Stomach (tissue), 9 donors: ENCODE results near the gene TMPRSS4. TPM values are rescaled to one million over a fixed set of nuclear protein-coding genes. Genes with fewer than 3 reads are reported as not detected.

Experiments
- DNase-seq, 2 donors: peaks; one replicate each; pipeline versions ENCODE4 v3.0.0 to v3.0.0-alpha.2; 2013 to 2019
- H3K27ac ChIP-seq, 5 donors: fragments of 200-600 bp in 4 of 5; sonication (generic) in 4 of 5; one replicate each; pipeline ENCODE4 v1.5.1; 2013 to 2019; ENCODE audit warnings: mild to moderate bottlenecking in 1 of 5, moderate library complexity in 1 of 5
- H3K27me3 ChIP-seq, 3 donors: fragments of 200-600 bp; sonication (generic); one replicate each; pipeline ENCODE4 v1.5.1; 2017 to 2019; ENCODE audit warnings: mixed run types in 1 of 3
- H3K36me3 ChIP-seq, 4 donors: fragments of 200-600 bp; sonication (generic); 1 replicate in 3 of 4; 2 replicates in 1 of 4; pipeline ENCODE4 v1.5.1; 2016 to 2019
- H3K4me1 ChIP-seq, 4 donors: fragments of 200-600 bp; sonication (generic); one replicate each; pipeline ENCODE4 v1.5.1; 2016 to 2019
- H3K4me3 ChIP-seq, 4 donors: fragments of 200-600 bp; sonication (generic) in 3 of 4; one replicate each; pipeline ENCODE4 v1.5.1; 2016 to 2019; ENCODE audit warnings: mild to moderate bottlenecking in 1 of 4
- H3K9me3 ChIP-seq, 4 donors: fragments of 200-600 bp; sonication (generic); one replicate each; pipeline ENCODE4 v1.5.1; 2016 to 2019
- EP300 ChIP-seq: sonication (generic); formaldehyde crosslinking; IDR thresholded peaks from one replicate; pipeline ENCODE4 v1.6.1; 2017; ENCODE audit warnings: antibody characterized with exemption
- POLR2A ChIP-seq, 4 donors: fragments of 450-650 bp; IDR thresholded peaks; one replicate each; pipeline ENCODE4 v1.6.1; 2016; ENCODE audit warnings: antibody characterized with exemption in 4 of 4, control low read depth in 2 of 4, mild to moderate bottlenecking in 1 of 4, moderate library complexity in 1 of 4
- POLR2AphosphoS5 ChIP-seq, 3 donors: sonication (generic); formaldehyde crosslinking; IDR thresholded peaks; one replicate each; pipeline ENCODE4 v1.6.1; 2016; ENCODE audit warnings: antibody characterized with exemption in 3 of 3
- WGBS, 5 donors: extraction: QIAGEN DNeasy Blood & Tissue Kit in 3 of 5; methylation state at CpG; one replicate each; pipeline versions ENCODE4 v1.1.5 to v1.1.7; 2013 to 2018; 5-methylcytosine and 5-hydroxymethylcytosine counted together
- intact Hi-C: fragments of 100-400 bp; cut with DNase I; formaldehyde crosslinking; loops from one replicate; pipeline ENCODE4 v1.15.1; 2023; ENCODE audit warnings: low total_unique reads
- polyA plus RNA-seq, 3 donors: library from polyadenylated mRNA; stranded (reverse); fragments of 200-250 nt; gene quantifications; one replicate each; pipeline ENCODE4 v1.2.3, GENCODE V29; 2013
- total RNA-seq, 5 donors: library from RNA; depleted of rRNA; stranded (reverse); fragments of >200 nt; gene quantifications; one replicate each; pipeline versions ENCODE4 v1.1.0 to v1.2.3, GENCODE V29; 2014 to 2016
- TF ChIP-seq, protein P1 (sequence below), 7 experiments: fragments of 450-650 bp in 4 of 7; fragments of 200-600 bp in 3 of 7; sonication (generic) in 3 of 7; IDR thresholded peaks; one replicate each; pipeline ENCODE4 v1.5.1; 2016 to 2019; ENCODE audit warnings: antibody characterized with exemption in 7 of 7, control low read depth in 2 of 7, mild to moderate bottlenecking in 1 of 7
- donor health status: healthy with polysubstance abuse.
- donor health status: Bipolar disorder and iron deficiency.
- donor health status: healthy.

Gene TMPRSS4
- total and polyA plus RNA-seq, 8 donors: 4.7 to 498 (median 18.1) TPM

DNA sequence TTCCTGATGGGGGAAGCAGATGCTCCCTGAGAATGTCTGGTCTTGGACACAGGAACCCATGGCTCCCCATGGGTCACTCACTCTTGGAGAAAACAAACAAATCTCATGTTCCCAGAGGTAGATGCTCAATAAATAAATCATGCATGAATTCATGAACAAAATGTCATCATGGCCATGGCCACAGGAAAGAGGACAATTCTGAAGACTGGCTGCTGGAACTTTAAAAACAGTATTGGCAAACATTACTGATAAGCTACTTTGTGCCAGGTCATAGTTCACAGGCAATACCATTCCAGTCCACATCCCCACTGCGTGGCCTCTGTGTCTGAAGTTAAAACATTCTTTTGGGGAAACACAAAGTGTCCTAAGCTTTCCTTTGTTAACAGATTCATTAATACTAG, 19.1 kb downstream of the TMPRSS4 start:
- H3K4me1 ChIP-seq: peaks cover 0 to 4% (median 0%) of the 10 kb centered on the region in 4 donors
- H3K4me3 ChIP-seq: no peak overlapping the region
- 0 to 49% (median 10%) methylated on average over 1 of the region's 1 CpG for WGBS, 5 donors
- TF ChIP-seq EP300 (no peak), POLR2A (IDR thresholded peaks at IDR 0.05) (no peak), POLR2AphosphoS5 (IDR thresholded peaks at IDR 0.05) (no peak)
- TF ChIP-seq, protein P1, sequence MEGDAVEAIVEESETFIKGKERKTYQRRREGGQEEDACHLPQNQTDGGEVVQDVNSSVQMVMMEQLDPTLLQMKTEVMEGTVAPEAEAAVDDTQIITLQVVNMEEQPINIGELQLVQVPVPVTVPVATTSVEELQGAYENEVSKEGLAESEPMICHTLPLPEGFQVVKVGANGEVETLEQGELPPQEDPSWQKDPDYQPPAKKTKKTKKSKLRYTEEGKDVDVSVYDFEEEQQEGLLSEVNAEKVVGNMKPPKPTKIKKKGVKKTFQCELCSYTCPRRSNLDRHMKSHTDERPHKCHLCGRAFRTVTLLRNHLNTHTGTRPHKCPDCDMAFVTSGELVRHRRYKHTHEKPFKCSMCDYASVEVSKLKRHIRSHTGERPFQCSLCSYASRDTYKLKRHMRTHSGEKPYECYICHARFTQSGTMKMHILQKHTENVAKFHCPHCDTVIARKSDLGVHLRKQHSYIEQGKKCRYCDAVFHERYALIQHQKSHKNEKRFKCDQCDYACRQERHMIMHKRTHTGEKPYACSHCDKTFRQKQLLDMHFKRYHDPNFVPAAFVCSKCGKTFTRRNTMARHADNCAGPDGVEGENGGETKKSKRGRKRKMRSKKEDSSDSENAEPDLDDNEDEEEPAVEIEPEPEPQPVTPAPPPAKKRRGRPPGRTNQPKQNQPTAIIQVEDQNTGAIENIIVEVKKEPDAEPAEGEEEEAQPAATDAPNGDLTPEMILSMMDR (IDR thresholded peaks at IDR 0.05): no peak
- H3K27ac ChIP-seq: no peak overlapping the region
- DNase-seq: no peak
- intact Hi-C loops: no loop called here
- no peaks in the 10 kb centered on the region for H3K36me3 ChIP-seq
- H3K9me3 ChIP-seq: no peaks in the 10 kb centered on the region
- H3K27me3 ChIP-seq: peaks cover 0 to 5% (median 0%) of the 10 kb centered on the region in 3 donors

DNA sequence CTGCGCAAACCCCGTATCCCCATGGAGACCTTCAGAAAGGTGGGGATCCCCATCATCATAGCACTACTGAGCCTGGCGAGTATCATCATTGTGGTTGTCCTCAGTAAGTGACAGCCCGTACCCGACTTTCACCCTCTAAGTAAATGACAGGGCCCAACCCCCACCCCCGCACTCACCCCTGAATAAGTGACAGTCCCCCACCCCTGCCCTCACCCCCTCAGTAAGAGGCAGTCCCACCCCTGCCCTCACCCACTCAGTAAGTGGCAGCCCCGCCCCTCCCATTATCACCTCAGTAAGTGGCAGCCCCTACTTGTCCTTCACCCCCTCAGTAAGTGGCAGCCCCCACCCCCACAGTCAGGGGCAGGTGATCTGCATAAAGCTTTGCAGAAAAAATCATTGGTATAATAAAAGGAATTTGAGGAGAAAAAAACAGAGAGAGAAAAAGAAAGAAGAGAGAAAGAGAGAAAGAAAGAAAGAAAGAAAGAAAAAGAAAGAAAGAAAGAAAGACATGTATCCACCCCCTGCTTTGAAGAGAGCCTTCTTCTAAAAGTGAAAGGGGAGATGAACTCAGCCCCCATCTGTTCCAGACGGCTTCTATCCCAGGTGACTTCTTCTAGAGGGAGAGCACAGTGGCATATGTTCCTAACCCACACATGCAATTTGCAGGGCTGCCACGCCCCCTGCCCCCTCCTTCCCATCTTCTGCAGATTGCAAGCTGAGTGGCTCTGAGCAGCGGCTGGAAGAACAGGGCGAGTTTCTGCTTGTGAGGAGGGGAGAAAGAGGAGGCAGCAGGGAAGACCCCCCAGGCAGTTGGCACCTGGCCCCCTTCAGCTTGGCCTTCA, 22.3 kb downstream of the TMPRSS4 start:
- no peaks in the 10 kb centered on the region for H3K9me3 ChIP-seq
- H3K27me3 ChIP-seq: peaks cover 0 to 7% (median 0%) of the 10 kb centered on the region in 3 donors
- H3K36me3 ChIP-seq: no peaks in the 10 kb centered on the region
- H3K27ac ChIP-seq: no peak overlapping the region
- WGBS, 5 donors: 78 to 85% (median 80%) methylated on average over 10 to 11 of the region's 11 CpGs
- TF ChIP-seq POLR2A (IDR thresholded peaks at IDR 0.05): no peak
- no peak for TF ChIP-seq EP300
- TF ChIP-seq POLR2AphosphoS5 (IDR thresholded peaks at IDR 0.05): no peak
- TF ChIP-seq, protein P1 (IDR thresholded peaks at IDR 0.05): no peak
- H3K4me1 ChIP-seq: no peaks in the 10 kb centered on the region
- intact Hi-C loops: no loop called here
- no peak for DNase-seq
- no peak overlapping the region for H3K4me3 ChIP-seq

DNA sequence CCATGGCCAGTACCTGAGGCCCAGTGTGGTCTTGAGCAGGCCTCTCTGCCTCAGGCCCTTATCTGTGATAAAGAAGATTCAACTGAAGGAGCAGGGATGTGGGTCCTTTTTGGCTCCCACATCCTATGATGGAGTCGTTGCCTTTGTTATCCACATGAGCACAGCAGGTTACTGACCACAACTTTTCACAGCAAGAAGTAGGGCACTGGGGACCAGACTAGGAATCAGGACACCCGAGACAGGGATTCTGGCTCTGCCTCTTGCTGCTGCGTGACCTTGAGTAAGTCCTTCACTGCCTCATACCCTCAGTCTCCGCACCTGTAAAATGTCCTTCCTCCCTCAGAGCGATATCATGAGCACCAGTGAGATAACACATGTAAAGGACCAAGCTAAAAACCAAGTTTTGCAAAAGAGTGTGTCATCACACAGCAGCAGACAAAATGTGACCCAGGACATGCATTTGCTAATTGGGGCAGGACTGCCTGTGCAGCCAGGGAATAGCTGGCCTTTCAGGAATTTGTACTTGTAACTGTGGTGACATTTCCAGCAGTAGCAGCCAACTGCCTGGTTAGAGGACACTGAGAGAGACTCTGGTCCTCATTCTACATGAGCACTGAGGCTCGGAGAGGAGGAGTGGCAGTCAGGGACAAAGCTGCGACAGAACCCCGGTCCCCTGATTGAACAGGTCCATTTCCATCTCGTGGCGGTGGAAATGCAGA, 23.1 kb downstream of the TMPRSS4 start:
- Histone ChIP-seq H3K27ac (no peak overlapping the region), H3K4me3 (no peak overlapping the region), H3K9me3 (no peaks in the 10 kb centered on the region), H3K36me3 (no peaks in the 10 kb centered on the region), H3K27me3 (peaks cover 0 to 13% (median 0%) of the 10 kb centered on the region in 3 donors), H3K4me1 (no peaks in the 10 kb centered on the region)
- intact Hi-C loops: no loop called here
- DNase-seq: no peak
- 83 to 87% (median 86%) methylated on average over 10 of the region's 10 CpGs for WGBS, 5 donors
- TF ChIP-seq POLR2AphosphoS5 (IDR thresholded peaks at IDR 0.05): no peak
- no peak for TF ChIP-seq EP300
- TF ChIP-seq, protein P1 (IDR thresholded peaks at IDR 0.05): no peak
- TF ChIP-seq POLR2A (IDR thresholded peaks at IDR 0.05): no peak

DNA sequence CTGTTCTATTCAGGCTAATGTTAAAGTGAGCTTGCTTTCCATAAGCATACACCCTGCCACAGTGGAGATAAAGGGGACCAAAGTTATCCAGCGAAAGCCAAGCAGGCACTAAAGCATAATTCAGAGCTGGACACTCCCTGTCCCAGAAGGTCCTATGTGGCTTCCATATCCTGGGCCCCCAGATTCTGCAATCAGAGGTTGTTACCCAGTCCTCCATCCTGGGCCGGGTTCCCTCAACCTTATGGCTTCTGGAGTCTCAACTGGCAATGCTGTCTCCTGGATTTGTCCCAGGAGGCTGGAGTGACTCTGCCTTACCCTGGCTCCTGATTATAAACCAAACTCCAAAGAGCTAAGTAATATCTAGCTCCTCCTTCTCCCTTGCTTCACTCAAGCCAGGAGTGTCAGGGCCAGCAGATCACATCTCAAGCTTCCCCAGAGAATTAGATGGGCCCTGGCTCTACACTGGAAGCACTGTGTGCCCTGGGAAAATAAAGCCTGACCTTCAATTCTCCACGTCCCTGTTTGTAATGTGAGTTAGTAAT, 23.9 kb downstream of the TMPRSS4 start:
- Histone ChIP-seq H3K36me3 (no peaks in the 10 kb centered on the region), H3K4me3 (no peak overlapping the region), H3K9me3 (no peaks in the 10 kb centered on the region), H3K27ac (no peak overlapping the region), H3K4me1 (no peaks in the 10 kb centered on the region), H3K27me3 (peaks cover 0 to 13% (median 0%) of the 10 kb centered on the region in 3 donors)
- no peak for DNase-seq
- 50 to 65% (median 57%) methylated on average over 3 of the region's 3 CpGs for WGBS, 5 donors
- no peak for TF ChIP-seq POLR2AphosphoS5 (IDR thresholded peaks at IDR 0.05)
- intact Hi-C loops: no loop called here
